HEK293 (cell line): ENCODE results near the gene PRSS48.

Experiments used
- CTCF ChIA-PET: fragments of 350-600 bp; formaldehyde crosslinking; extraction: SDS; loops from one replicate; lab custom pipeline; 2021; ENCODE audit warnings: antibody characterized with exemption; lab: Yijun Ruan, JAX
- POLR2A ChIA-PET: fragments of 300-600 bp; formaldehyde crosslinking; extraction: SDS; loops from one replicate; lab custom pipeline; 2020; ENCODE audit warnings: antibody characterized with exemption, inconsistent platforms; lab: Yijun Ruan, JAX
- H3K27ac ChIP-seq: fragments of 200-500 bp; sonication (Bioruptor generic); 2 replicates; pipeline ENCODE4 v1.5.1; 2014; ENCODE audit warnings: low read depth, low read length, control low read depth, inconsistent platforms; ENCODE audit errors: extremely low read depth
- H3K36me3 ChIP-seq, 2 experiments: fragments of 200-500 bp in 1 of 2; sonication (Bioruptor generic) in 1 of 2; 1 replicate in 1 of 2; 2 replicates in 1 of 2; pipeline ENCODE4 v1.5.1; 2014 to 2017; ENCODE audit warnings: inconsistent platforms in 2 of 2, low read length in 2 of 2; ENCODE audit not compliant: control insufficient read depth in 2 of 2, insufficient read depth in 1 of 2
- H3K4me1 ChIP-seq: fragments of 200-500 bp; sonication (Bioruptor generic); 2 replicates; pipeline ENCODE4 v1.5.1; 2014; ENCODE audit warnings: mild to moderate bottlenecking, low read length, inconsistent platforms; ENCODE audit not compliant: control insufficient read depth, insufficient read depth
- H3K4me3 ChIP-seq: 2 replicates; pipeline ENCODE4 v1.5.1; 2011; ENCODE audit warnings: low read depth, mild to moderate bottlenecking, control low read depth, low read length, moderate library complexity
- H3K9me3 ChIP-seq: fragments of 200-500 bp; sonication (Bioruptor generic); 2 replicates; pipeline ENCODE4 v1.5.1; 2014; ENCODE audit warnings: low read depth, low read length, inconsistent platforms; ENCODE audit not compliant: control insufficient read depth, insufficient read depth
- KLF16 ChIP-seq: fragments of 450-650 bp; formaldehyde crosslinking; IDR thresholded peaks from 2 replicates; pipeline ENCODE4 v1.5.1; 2017; ENCODE audit warnings: missing biosample characterization, missing genetic modification characterization
- KLF17 ChIP-seq: fragments of 450-650 bp; formaldehyde crosslinking; IDR thresholded peaks from 2 replicates; pipeline ENCODE4 v1.5.1; 2016; ENCODE audit warnings: missing biosample characterization, missing genetic modification characterization
- TRIM28 ChIP-seq: IDR thresholded peaks from 2 replicates; pipeline ENCODE4 v1.6.1; 2011; ENCODE audit warnings: low read length, control low read depth, borderline replicate concordance
- ZBTB10 ChIP-seq: fragments of 450-650 bp; formaldehyde crosslinking; IDR thresholded peaks from 2 replicates; pipeline ENCODE4 v1.5.1; 2016; ENCODE audit warnings: missing biosample characterization, missing genetic modification characterization
- ZBTB11 ChIP-seq: fragments of 450-650 bp; formaldehyde crosslinking; conservative IDR thresholded peaks from 2 replicates; pipeline ENCODE4 v1.5.1; 2016; ENCODE audit warnings: low read depth, missing biosample characterization, missing genetic modification characterization
- ZBTB17 ChIP-seq: fragments of 450-650 bp; formaldehyde crosslinking; IDR thresholded peaks from 2 replicates; pipeline ENCODE4 v1.5.1; 2016; ENCODE audit warnings: missing biosample characterization, missing genetic modification characterization
- ZNF169 ChIP-seq: fragments of 450-650 bp; formaldehyde crosslinking; IDR thresholded peaks from 2 replicates; pipeline ENCODE4 v1.5.1; 2016; ENCODE audit warnings: missing biosample characterization, missing genetic modification characterization
- ZNF184 ChIP-seq: fragments of 450-650 bp; IDR thresholded peaks from 2 replicates; pipeline ENCODE4 v1.5.1; 2018; ENCODE audit warnings: missing biosample characterization, mild to moderate bottlenecking, missing genetic modification characterization
- ZNF280C ChIP-seq: fragments of 450-650 bp; formaldehyde crosslinking; IDR thresholded peaks from 2 replicates; pipeline ENCODE4 v1.5.1; 2016; ENCODE audit warnings: missing biosample characterization, missing genetic modification characterization
- ZNF341 ChIP-seq: fragments of 450-650 bp; formaldehyde crosslinking; IDR thresholded peaks from 2 replicates; pipeline ENCODE4; 2016; ENCODE audit warnings: low read depth, missing biosample characterization, missing genetic modification characterization
- ZNF426 ChIP-seq: fragments of 450-650 bp; formaldehyde crosslinking; IDR thresholded peaks from 2 replicates; pipeline ENCODE4 v1.5.1; 2017; ENCODE audit warnings: missing biosample characterization, missing genetic modification characterization, mild to moderate bottlenecking, inconsistent platforms, moderate library complexity
- ZNF449 ChIP-seq: fragments of 450-650 bp; formaldehyde crosslinking; IDR thresholded peaks from 2 replicates; pipeline ENCODE4 v1.5.1; 2017; ENCODE audit warnings: missing biosample characterization, mild to moderate bottlenecking, missing genetic modification characterization, moderate library complexity
- ZNF473 ChIP-seq: fragments of 450-650 bp; formaldehyde crosslinking; IDR thresholded peaks from 2 replicates; pipeline ENCODE4 v1.5.1; 2017; ENCODE audit warnings: missing biosample characterization, missing genetic modification characterization
- ZNF510 ChIP-seq: fragments of 450-650 bp; formaldehyde crosslinking; IDR thresholded peaks from 2 replicates; pipeline ENCODE4 v1.5.1; 2018; ENCODE audit warnings: mild to moderate bottlenecking, missing genetic modification characterization, missing biosample characterization; ENCODE audit not compliant: insufficient replicate concordance
- ZNF521 ChIP-seq: fragments of 450-650 bp; formaldehyde crosslinking; IDR thresholded peaks from 2 replicates; pipeline ENCODE4 v1.5.1; 2017; ENCODE audit warnings: missing biosample characterization, mild to moderate bottlenecking, missing genetic modification characterization
- ZNF530 ChIP-seq: fragments of 450-650 bp; formaldehyde crosslinking; IDR thresholded peaks from 2 replicates; pipeline ENCODE4 v1.5.1; 2016; ENCODE audit warnings: low read depth, missing biosample characterization, missing genetic modification characterization
- ZNF707 ChIP-seq: fragments of 450-650 bp; formaldehyde crosslinking; IDR thresholded peaks from 2 replicates; pipeline ENCODE4 v1.5.1; 2016; ENCODE audit warnings: missing biosample characterization, missing genetic modification characterization
- ZNF837 ChIP-seq: fragments of 450-650 bp; formaldehyde crosslinking; IDR thresholded peaks from 2 replicates; pipeline ENCODE4 v1.5.1; 2016; ENCODE audit warnings: missing biosample characterization, missing genetic modification characterization

PRSS48 gene

GRCh38 chr4:151227172-151227571 is 49.8 kb upstream of the PRSS48 start:
- ChIA-PET CTCF (no interaction called here), POLR2A (no interaction called here)
- TF ChIP-seq ZNF169 (tag by site-specific recombination) (no peak), ZNF426 (tag by site-specific recombination) (no peak), ZBTB10 (tag by site-specific recombination) (no peak), ZNF707 (tag by site-specific recombination) (no peak), ZNF473 (tag by site-specific recombination) (no peak), ZNF510 (tag by site-specific recombination) (no peak), ZBTB17 (tag by site-specific recombination) (no peak), ZNF530 (no peak), ZNF837 (tag by site-specific recombination) (no peak), KLF17 (tag by site-specific recombination) (no peak), KLF16 (tag by site-specific recombination) (no peak), ZBTB11 (no peak), TRIM28 (no peak), ZNF184 (tag by site-specific recombination) (no peak), ZNF449 (tag by site-specific recombination) (no peak), ZNF341 (no peak), ZNF521 (tag by site-specific recombination) (no peak), ZNF280C (tag by site-specific recombination) (no peak)
- H3K4me1 ChIP-seq = peaks cover 9% of the 10 kb centered on the region
- H3K36me3 ChIP-seq = no peaks in the 10 kb centered on the region
- no peaks in the 10 kb centered on the region for H3K9me3 ChIP-seq
- H3K4me3 ChIP-seq = no peak overlapping the region
- no peak overlapping the region for H3K27ac ChIP-seq
